Astrocyte of the spinal cord (primary cell): ENCODE measurements around the gene ADARB2.

Experiments
- DNase-seq: peaks from one replicate; pipeline ENCODE4 v3.0.0; 2011; ENCODE audit warnings: low read depth, low spot score
- H3K4me3 ChIP-seq: 2 replicates; pipeline ENCODE4 v1.5.1; 2011; ENCODE audit warnings: low read depth, mild to moderate bottlenecking, low read length, moderate library complexity
- in situ Hi-C: cut with HindIII; loops from 2 replicates; pipeline ENCODE4 v1.10.0; 2017; ENCODE audit warnings: low sequenced_read_pairs
- TF ChIP-seq, protein P1 (sequence below): IDR thresholded peaks from 2 replicates; pipeline ENCODE4 v1.5.1; 2012; ENCODE audit warnings: low read depth, mild to moderate bottlenecking, low read length, inconsistent platforms

Gene ADARB2

DNA sequence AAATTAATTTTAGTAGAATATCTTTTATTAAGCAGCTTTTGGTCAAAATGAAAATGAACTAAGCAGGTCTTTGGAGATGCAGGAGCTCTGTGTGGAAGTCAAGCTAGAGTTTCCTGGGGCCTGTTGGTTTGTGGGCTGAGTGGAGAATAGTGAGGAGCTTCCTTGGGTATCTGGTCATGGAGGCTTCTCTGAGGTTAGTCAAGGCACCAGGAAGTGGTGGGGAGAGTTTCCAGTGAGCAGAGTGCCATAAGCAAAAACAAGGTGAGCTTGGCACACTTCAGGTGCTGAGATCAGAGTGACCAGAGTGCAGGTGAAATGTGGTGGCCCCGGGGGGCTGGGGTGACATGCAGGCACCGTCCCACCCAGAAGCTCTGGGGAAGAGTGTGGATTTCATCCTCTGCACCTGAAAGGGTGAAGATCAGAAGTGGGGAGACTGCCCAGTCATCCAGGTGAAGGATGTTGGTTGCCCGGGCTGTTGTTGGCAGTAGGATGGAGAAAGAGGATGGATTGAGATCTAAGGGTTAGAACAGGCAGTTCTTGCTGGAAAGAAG lies 603.8 kb downstream of the ADARB2 start:
- H3K4me3 ChIP-seq, result no peak overlapping the region
- TF ChIP-seq, protein P1, sequence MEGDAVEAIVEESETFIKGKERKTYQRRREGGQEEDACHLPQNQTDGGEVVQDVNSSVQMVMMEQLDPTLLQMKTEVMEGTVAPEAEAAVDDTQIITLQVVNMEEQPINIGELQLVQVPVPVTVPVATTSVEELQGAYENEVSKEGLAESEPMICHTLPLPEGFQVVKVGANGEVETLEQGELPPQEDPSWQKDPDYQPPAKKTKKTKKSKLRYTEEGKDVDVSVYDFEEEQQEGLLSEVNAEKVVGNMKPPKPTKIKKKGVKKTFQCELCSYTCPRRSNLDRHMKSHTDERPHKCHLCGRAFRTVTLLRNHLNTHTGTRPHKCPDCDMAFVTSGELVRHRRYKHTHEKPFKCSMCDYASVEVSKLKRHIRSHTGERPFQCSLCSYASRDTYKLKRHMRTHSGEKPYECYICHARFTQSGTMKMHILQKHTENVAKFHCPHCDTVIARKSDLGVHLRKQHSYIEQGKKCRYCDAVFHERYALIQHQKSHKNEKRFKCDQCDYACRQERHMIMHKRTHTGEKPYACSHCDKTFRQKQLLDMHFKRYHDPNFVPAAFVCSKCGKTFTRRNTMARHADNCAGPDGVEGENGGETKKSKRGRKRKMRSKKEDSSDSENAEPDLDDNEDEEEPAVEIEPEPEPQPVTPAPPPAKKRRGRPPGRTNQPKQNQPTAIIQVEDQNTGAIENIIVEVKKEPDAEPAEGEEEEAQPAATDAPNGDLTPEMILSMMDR, result no peak
- no peak for DNase-seq
- in situ Hi-C loops, result no loop called here

DNA sequence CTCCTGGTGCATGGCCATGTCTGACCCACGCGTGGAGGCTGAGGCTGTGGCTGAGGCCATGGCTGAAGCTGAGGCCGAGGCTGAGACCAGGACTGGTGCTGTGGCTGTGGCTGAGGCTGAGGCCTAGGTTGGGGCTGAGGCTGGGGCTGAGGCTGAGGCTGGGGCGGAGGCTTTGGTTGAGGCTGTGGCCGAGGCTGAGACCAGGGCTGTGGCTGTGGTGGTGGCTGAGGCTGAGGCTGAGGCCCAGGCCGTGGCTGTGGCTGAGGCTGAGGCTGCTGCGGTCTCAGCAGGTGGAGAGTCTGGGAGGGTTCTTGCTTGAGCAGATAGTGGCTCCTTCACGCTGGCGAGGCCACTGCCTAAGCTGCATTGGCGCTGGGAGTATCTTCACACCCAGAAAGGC lies 604.7 kb downstream of the ADARB2 start:
- no peak for DNase-seq
- in situ Hi-C loops, result no loop called here

DNA sequence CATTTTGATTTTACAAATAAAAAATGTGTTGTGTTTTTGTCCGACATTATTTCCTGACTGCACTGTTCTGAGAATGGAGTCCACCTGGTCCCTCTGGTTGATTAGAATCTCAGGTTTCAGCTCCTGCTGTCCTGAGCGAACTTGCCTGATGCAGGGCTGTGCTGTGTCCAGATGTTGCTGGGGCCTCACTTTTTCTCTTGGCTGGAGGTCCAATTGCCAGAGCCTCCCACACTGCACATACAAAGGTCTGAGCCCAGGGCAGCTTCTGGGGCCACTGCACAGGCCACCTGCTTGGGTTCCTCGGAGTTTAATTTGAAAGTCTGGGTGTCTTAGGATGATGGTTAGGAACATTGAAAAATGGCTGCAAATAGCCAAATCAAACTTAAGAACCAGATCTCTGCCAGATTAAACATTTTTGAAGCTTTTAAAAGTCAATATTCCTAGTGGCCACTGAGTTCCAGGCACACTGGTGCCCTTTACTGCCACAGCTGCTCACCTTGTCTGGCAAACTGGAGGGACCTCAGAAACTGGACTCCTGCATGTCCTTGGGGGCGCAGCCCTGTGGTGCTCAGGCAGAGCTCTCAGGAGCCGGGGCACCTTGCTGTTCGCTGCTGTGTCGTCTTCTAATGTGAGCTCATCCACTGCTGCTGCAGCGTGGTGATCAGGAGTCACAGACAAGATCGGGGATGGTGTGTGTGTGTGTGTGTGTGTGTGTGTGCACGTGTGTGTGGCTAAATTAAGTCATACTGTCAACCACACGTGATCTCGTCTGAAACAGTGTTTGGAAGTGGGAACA lies 606.1 kb downstream of the ADARB2 start:
- TF ChIP-seq, protein P1, result no peak
- DNase-seq, result no peak
- in situ Hi-C loops, result no loop called here
- H3K4me3 ChIP-seq, result no peak overlapping the region

More for the DNA sequence above, 604.7 kb downstream of the ADARB2 start:
- TF ChIP-seq, protein P1, result no peak
- H3K4me3 ChIP-seq, result no peak overlapping the region

DNA sequence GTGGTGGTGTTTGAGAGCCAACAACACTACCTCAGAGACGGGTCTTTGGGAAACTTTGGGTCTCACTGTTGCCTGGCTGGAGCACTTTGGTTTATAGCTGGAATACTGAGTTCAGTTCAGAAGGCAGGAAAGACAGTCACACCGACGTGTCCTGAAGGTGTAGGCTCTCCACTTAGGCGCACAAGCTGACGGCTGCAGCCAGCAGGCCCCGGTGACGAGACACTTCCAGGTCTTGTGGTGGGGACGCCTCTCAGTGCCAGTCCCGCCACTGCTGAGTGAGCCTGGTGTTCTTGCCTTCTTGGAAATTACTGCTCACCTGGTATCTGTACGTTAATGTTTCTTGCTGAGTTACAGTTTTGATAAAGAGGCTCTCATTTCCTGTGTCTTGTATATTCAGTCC lies 607.1 kb downstream of the ADARB2 start:
- in situ Hi-C loops, result no loop called here
- no peak overlapping the region for H3K4me3 ChIP-seq
- no peak for DNase-seq
- TF ChIP-seq, protein P1, result no peak

DNA sequence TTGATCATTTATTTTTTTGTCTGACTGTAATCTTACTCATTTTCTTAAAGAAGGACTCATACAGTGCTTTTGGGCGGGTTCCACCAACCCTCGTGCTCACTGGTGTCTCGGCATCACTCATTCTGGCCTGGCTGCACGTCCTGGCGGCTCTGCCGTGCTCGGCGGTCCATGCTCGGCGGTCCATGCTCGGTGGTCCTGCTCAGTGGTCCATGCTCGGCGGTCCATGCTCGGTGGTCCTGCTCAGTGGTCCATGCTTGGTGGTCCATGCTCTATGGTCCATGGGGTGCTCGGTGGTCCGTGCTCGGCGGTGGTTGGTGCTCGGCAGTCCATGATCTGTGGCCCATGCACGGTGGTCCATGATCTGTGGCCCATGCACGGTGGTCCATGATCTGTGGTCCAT lies 608.7 kb downstream of the ADARB2 start:
- no peak overlapping the region for H3K4me3 ChIP-seq
- TF ChIP-seq, protein P1, result no peak
- in situ Hi-C loops, result no loop called here
- no peak for DNase-seq

DNA sequence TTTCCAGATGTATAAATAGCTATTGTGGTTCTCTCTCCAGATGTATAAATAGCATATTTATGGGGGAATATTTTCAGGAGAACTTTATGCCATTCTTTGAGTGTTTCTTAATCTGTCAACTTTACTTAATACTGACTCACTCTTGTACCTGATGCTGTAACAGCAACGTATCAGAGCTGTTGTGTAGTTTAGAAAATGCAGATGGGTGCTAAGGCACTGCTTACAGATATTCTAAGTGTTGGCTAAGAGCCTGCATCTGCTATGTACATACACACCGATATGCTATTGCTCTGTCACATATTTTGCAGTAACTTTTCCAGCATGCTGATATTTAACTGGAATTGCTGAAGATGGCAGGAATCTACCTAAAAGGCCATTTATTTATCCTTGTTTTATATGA lies 609.2 kb downstream of the ADARB2 start:
- TF ChIP-seq, protein P1, result no peak
- DNase-seq, result no peak
- in situ Hi-C loops, result no loop called here
- H3K4me3 ChIP-seq, result no peak overlapping the region
